ENCODE measurements around the gene DHRS7B. TPM values are rescaled to one million over a fixed set of nuclear protein-coding genes. Genes with fewer than 3 reads are reported as not detected.
A peak's percentile ranks its signal among the peaks of the same experiment; 100 is the strongest.
"Not testable (repeated sequence)": the region's sequence is repeated elsewhere in the genome, so short reads cannot be mapped to it uniquely, and the experiment has no call there.

Gene DHRS7B
- total RNA-seq, 8 experiments from 2014 or later = 8.3 to 49.4 (median 18.3) TPM

DNA sequence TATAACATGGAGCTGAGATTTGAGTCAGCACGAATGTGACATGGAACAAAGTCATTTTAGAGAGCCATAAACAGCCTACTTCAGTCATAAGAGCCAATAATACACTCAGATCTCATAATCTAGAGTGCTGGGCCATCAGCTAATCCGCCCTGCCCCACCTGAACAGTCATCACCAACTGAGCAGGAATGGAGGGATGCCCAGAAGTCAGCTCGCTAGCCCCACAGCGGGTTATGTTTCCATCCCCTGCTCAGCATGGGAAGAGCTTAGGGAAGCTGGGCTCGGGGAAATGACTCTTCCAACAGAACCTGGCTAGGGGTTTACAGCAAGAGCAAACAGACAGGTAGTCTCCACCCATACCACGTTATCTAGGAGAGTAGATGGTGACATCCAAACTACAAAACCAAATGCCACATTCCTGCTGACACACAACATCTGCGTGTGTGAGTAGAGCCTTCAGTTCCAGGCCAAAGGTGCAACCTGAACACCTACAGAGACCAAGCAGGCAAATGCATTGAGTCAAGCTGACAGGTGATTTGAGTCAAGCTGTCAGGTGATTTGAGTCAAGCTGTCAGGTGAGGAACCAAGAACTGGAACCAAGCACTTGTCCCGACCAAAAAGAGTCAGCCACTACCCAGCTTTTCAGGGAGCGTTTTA lies 85.2 kb downstream of the DHRS7B start:
- 58 to 100% (median 90%) methylated on average over 2 to 9 of the region's 9 CpGs; no CpG with 5 or more reads in 3 of the 10 experiments for WGBS, 10 experiments
- ATAC-seq (replicated peaks in 6 of 8) = no peak
- Histone ChIP-seq H3K4me1 (replicated peaks in 1 of 2) (peaks cover 14 to 22% of the 10 kb centered on the region in 2 donors), H3K4me3 (peak overlapping the region in 1 of 5 donors; percentile 92), H3K27ac (no peak overlapping the region)
- in situ Hi-C loops (cut with MboI; ENCODE audit: low pct_unique_long_range_greater_than_20kb in 2 of 9, low sequenced_read_pairs in 9 of 9, unreplicated experiment in 9 of 9) = no loop called here

DNA sequence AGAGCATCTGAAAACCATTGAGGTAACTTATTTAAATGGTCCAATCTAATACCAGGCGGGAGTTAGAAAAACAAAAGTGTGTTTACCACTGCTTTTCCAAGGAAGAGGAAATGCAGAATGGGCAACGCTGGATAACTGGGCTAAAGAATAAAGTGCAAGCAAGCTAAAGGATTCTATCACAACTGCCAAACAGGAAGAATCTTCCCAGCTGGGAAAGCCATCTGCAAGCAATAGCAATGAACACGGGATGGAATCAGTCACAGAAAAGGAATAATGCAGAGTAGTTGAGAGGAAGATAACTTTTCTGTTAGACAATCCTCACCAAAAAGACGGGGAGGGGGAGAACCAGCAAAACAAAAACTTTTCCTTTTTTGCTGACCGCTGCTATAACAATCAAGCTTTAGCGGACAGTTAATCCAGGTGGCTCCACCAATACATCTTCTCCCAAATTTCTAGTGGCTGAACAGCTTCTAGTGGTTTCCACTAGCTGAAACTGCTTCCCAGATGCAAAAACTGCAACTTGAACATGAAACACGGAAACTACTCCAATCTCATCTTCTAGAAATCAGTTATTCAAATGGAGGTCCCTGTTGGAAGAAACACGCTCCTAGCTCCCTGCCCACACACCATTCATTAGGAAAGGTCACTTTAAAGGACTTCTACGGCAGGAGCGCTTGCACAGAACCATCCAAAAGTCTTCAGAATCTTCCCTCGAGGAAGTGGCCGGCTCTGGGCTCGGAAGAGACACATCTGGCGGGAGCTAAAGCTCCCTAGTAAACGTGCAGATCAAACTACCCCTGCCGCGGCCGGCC lies 86.3 kb downstream of the DHRS7B start:
- WGBS, 10 experiments = 3 to 24% (median 8%) methylated on average over 3 to 11 of the region's 18 CpGs; no CpG with 5 or more reads in 1 of the 10 experiments
- H3K4me1 ChIP-seq (replicated peaks in 1 of 2) = peaks cover 14 to 22% of the 10 kb centered on the region in 2 donors
- in situ Hi-C loops (cut with MboI; ENCODE audit: low pct_unique_long_range_greater_than_20kb in 2 of 9, low sequenced_read_pairs in 9 of 9, unreplicated experiment in 9 of 9) = no loop called here
- peak overlapping the region; percentile 97 to 99 for H3K27ac ChIP-seq
- peak overlapping the region; percentile 82 to 99 (median 94) for H3K4me3 ChIP-seq
- ATAC-seq (replicated peaks in 6 of 8) = no peak

DNA sequence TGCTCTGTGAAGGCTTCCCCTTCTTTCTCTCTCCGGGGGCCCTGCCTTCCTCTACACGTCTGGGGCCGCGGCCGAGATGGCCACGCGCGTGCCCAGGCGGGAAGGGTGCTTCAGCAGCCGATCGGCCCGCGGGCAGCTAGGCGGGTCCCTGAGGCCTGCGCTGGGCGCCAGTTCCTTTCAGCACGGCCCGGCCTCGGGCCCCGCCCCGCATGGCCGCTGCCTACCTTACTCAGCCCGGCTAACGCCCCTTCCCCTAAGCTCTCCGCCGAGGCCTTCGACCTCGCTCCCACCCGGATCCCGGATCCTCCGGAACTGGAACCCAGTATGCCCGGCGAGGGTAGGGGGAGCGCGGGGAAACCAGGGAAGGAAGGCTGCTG lies 86.9 kb downstream of the DHRS7B start:
- Histone ChIP-seq H3K27ac (peak overlapping the region; percentile 97 to 99), H3K4me3 (peak overlapping the region; percentile 82 to 99 (median 94)), H3K4me1 (replicated peaks in 1 of 2) (peaks cover 14 to 22% of the 10 kb centered on the region in 2 donors)
- 0% methylated on average over 1 to 5 of the region's 35 CpGs; no CpG with 5 or more reads in 8 of the 10 experiments for WGBS, 10 experiments
- in situ Hi-C loops (cut with MboI; ENCODE audit: low pct_unique_long_range_greater_than_20kb in 2 of 9, low sequenced_read_pairs in 9 of 9, unreplicated experiment in 9 of 9) = no loop called here
- ATAC-seq (replicated peaks in 6 of 8) = peak; percentile 10 to 38 (median 22)

DNA sequence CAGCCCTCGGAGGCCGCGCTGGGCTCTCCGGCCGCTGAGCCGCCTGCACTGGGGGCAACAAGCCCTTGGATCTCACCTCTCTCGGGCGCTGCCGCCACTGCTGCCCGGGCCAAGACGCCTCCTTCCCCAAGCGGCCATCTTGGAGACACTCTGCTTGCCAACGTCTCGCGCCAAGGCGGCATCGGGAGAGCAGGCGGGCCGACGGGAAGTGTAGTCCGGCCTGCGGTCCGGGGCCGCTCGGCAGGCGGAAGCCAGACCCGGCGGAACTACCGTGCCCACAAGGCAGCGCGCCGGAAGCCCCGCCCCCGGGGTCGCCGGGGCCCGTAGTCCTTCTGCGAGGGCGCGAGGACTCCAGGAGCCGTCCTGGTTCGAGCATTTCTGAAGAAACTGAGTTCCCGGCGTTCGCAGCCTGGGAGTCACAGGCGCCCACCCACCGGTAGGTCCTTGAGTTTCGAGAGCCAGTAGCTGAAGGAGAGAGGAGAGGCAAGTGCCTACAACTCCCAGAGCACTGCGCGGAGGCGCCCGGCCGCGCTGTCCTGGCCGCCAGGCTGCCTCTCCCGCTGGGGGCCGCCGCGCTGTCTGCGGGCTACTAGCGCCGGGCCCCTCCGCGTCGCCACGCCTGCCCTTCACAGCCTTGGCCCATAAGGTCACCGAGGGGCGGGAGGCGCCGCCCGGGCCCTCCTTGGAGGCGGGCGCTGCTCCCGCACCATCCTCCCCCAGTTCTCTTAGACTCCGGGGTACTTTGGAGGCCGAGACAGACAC lies 87.4 kb downstream of the DHRS7B start, which contains the start of gene TMEM11:
Gene TMEM11, minus strand, starts transcription at position 147 of the 762 bp plus-strand sequence. Its CDS starts 9 bp downstream, at position 138.
- peak; percentile 80 to 94 (median 90) for ATAC-seq (replicated peaks in 6 of 8)
- in situ Hi-C loops (cut with MboI; ENCODE audit: low pct_unique_long_range_greater_than_20kb in 2 of 9, low sequenced_read_pairs in 9 of 9, unreplicated experiment in 9 of 9) = no loop called here
- peaks cover 14 to 22% of the 10 kb centered on the region in 2 donors for H3K4me1 ChIP-seq (replicated peaks in 1 of 2)
- H3K27ac ChIP-seq = peak within 1 kb of the TSS; percentile 97 to 99
- WGBS, 10 experiments = 0 to 2% (median 0%) methylated on average over 3 to 14 of the region's 76 CpGs; no CpG with 5 or more reads in 4 of the 10 experiments
- peak within 1 kb of the TSS; percentile 82 to 99 (median 94) for H3K4me3 ChIP-seq

DNA sequence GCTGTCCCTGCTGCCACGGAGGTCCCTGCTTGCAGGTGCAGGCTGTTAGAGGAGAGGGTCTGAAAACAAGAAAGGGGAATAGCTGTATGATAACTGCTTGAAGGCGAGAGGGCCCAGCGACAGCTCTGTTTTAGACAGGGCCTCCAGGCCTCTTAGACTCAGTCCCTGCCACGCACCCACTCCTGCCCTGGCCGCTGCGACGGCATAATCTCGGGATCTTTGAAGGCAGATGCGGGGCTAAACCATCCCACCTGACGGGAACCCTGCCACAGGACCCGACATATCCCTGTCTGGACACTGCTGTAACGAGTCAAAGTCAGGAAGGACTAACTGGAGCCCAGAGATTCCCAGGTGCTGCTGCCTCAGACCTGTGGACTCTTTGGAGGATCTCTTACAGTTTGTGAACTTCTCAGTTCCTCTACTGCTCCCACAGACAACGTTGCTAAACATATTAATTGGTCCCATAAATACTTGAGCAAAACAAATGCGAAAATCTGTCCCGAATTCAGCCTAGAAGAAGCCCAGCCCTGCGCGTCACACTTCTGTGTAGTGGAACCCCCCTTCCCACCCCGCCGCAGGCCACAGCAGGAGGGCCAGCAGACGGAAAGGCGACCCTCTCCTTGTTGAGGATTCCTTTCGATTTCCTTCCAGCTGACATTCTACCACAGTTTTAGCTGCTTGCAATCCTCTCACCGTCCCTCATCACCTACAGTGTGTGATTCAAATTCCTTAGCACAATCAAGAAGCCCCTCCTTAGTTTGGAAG lies 88.2 kb downstream of the DHRS7B start:
- peak overlapping the region; percentile 82 to 99 (median 94) for H3K4me3 ChIP-seq
- 0 to 12% (median 5%) methylated on average over 1 to 12 of the region's 23 CpGs; no CpG with 5 or more reads in 2 of the 10 experiments for WGBS, 10 experiments
- in situ Hi-C loops (cut with MboI; ENCODE audit: low pct_unique_long_range_greater_than_20kb in 2 of 9, low sequenced_read_pairs in 9 of 9, unreplicated experiment in 9 of 9) = no loop called here
- H3K27ac ChIP-seq = peak overlapping the region; percentile 97 to 99
- H3K4me1 ChIP-seq (replicated peaks in 1 of 2) = peaks cover 14 to 22% of the 10 kb centered on the region in 2 donors
- peak in 3 of 8 experiments; percentile 1 to 4 (median 1) for ATAC-seq (replicated peaks in 6 of 8)

DNA sequence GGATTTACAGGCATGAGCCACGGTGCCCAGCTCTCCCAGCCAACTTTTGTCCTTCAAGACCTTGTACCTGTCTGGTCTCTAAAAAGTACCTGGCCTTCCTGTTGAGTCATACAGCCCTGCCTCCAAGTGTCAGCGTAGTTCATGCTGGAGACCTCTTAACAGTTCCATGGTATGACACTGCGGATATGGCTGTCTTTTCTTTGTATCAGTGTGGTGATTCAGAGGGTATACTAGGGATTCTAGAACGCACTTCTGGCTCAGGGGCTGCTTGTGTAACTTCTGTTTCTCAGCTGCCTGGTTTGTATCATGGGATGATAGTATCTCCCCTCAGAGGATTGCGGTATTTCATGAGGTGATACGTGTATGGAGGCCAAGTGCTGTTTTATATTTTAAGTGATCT lies 89.2 kb downstream of the DHRS7B start:
- Histone ChIP-seq H3K4me3 (no peak overlapping the region), H3K27ac (no peak overlapping the region), H3K4me1 (replicated peaks in 1 of 2) (peaks cover 14 to 22% of the 10 kb centered on the region in 2 donors)
- in situ Hi-C loops (cut with MboI; ENCODE audit: low pct_unique_long_range_greater_than_20kb in 2 of 9, low sequenced_read_pairs in 9 of 9, unreplicated experiment in 9 of 9) = no loop called here
- no peak for ATAC-seq (replicated peaks in 6 of 8)
- WGBS, 10 experiments = 86 to 100% (median 100%) methylated on average over 2 to 4 of the region's 6 CpGs; no CpG with 5 or more reads in 2 of the 10 experiments

DNA sequence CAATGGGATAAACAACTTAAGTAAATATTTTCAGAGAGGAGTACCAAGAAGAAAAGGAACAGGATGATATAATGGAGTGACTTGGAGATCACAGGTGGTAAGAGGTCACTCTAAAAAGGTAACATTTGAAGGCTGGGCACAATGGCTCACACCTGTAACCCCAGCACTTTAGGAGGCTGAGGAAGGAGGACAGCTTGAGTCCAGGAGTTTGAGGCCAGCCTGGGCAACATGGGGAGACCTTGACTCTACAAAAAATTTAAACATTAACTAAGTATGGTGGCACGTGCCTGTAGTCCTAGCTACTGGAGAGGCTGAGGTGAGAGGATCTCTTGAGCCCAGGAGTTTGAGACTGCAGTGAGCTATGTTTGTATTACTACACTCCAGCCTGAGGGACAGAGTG lies 90.6 kb downstream of the DHRS7B start:
- no peak overlapping the region for H3K27ac ChIP-seq
- in situ Hi-C loops (cut with MboI; ENCODE audit: low pct_unique_long_range_greater_than_20kb in 2 of 9, low sequenced_read_pairs in 9 of 9, unreplicated experiment in 9 of 9) = no loop called here
- ATAC-seq (replicated peaks in 6 of 8) = no peak
- peaks cover 13 to 19% of the 10 kb centered on the region in 2 donors for H3K4me1 ChIP-seq (replicated peaks in 1 of 2)
- no peak overlapping the region for H3K4me3 ChIP-seq
- WGBS, 10 experiments = 50 to 100% (median 60%) methylated on average over 1 of the region's 1 CpG; no CpG with 5 or more reads in 5 of the 10 experiments

DNA sequence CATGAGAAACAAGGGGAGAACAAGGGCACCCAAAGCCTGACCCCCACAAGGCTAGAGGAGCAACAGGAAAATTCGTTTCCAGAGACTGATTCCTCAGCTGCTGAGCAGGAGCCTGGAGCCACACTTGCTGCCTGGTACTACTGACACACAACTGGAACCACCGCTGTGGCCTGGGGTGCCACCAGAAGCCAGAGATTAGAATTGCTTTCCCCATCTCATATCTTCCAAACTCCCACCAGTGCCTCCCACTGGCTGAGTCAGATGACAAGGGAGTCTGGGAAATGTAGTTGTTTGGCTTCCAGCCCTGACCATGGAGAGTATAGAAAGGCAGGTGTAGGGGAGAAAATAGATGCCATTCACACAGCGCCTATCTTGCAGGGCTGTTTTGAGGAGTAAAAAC lies 91.3 kb downstream of the DHRS7B start:
- in situ Hi-C loops (cut with MboI; ENCODE audit: low pct_unique_long_range_greater_than_20kb in 2 of 9, low sequenced_read_pairs in 9 of 9, unreplicated experiment in 9 of 9) = no loop called here
- 50 to 100% (median 75%) methylated on average over 1 to 2 of the region's 3 CpGs; no CpG with 5 or more reads in 1 of the 10 experiments for WGBS, 10 experiments
- H3K4me1 ChIP-seq (replicated peaks in 1 of 2) = peaks cover 6 to 11% of the 10 kb centered on the region in 2 donors
- no peak overlapping the region for H3K4me3 ChIP-seq
- no peak overlapping the region for H3K27ac ChIP-seq
- ATAC-seq (replicated peaks in 6 of 8) = no peak

DNA sequence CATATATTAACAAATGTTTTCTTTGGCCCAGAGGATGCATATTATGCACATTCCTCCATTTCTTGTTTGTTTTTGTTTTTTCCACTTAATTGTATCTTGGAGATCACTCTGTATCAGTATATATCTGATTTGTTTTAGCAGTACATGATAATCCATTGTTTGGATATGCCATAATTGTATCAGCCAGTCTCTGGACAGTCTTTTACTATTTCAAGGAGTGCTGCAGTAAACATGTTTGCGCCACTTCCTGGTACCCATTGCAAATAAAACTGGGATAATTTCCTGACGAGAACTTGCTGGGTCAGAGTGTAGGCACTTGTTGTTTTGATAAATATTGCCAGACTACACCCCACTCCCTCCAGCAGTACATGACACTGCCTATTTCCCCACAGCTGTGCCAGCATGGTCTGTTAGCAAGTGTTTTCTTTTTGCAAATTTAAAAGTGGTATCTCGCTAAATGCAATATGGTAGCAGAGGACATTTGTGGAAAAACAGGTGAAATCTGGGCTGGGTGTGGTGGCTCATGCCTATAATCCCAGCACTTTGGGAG lies 92.1 kb downstream of the DHRS7B start:
- Histone ChIP-seq H3K4me1 (replicated peaks in 1 of 2) (peaks cover 6 to 11% of the 10 kb centered on the region in 2 donors), H3K4me3 (no peak overlapping the region), H3K27ac (no peak overlapping the region)
- ATAC-seq (replicated peaks in 6 of 8) = peak in 2 of 8 experiments; percentile 7 to 17
- 0 to 98% (median 50%) methylated on average over 1 to 3 of the region's 3 CpGs; no CpG with 5 or more reads in 3 of the 10 experiments for whole genome bisulfite sequencing, 10 experiments
- in situ Hi-C loops (cut with MboI; ENCODE audit: low pct_unique_long_range_greater_than_20kb in 2 of 9, low sequenced_read_pairs in 9 of 9, unreplicated experiment in 9 of 9) = no loop called here

DNA sequence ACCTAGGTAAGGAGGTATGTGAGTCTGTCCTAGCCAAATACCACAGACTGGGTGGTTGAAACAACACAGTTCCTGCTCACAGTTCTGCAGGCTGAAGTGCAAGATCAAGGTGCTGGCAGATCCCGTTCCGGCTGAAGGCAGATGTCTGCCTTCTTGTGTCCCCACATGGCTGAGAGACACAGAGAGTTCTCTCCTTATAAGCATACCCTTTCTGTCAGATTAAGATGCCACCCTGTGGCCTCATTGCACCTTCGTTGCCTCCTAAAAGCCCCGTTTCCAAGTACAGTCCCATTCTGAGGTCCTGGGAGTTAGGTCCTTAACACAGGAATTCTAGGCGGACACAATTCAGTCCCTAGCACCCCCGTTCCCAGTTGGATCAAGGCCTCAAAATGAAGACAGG lies 96.3 kb downstream of the DHRS7B start:
- in situ Hi-C loops (cut with MboI; ENCODE audit: low pct_unique_long_range_greater_than_20kb in 2 of 9, low sequenced_read_pairs in 9 of 9, unreplicated experiment in 9 of 9) = no loop called here
- ATAC-seq (replicated peaks in 6 of 8) = no peak
- no peak overlapping the region for H3K4me3 ChIP-seq
- no peak overlapping the region for H3K27ac ChIP-seq
- no peaks in the 10 kb centered on the region for H3K4me1 ChIP-seq (replicated peaks in 1 of 2)
- WGBS, 10 experiments = 52 to 93% (median 90%) methylated on average over 1 to 4 of the region's 6 CpGs; no CpG with 5 or more reads in 5 of the 10 experiments

DNA sequence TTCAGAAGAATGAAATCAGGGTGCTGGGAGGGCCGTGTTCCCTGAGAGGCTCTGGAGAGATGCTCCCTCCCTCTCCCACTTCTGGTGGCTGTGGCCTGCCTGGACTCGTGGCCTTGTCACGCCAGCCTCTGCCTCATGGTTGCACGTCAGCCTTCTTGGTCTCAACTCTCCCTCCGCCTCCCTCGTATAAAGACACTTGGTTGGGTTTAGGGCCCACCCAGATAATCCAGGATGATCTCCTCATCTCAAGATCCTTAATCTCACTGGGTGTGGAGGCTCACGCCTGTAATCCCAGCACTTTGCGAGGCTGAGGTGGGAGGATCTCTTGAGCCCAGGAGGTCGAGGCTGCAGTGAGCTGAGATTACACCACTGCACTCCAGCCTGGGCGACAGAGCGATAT lies 100.5 kb downstream of the DHRS7B start:
- not testable (repeated sequence) for H3K27ac ChIP-seq; ATAC-seq (replicated peaks in 6 of 8); H3K4me3 ChIP-seq; H3K4me1 ChIP-seq (replicated peaks in 1 of 2)
- 17 to 100% (median 89%) methylated on average over 1 to 8 of the region's 11 CpGs; no CpG with 5 or more reads in 2 of the 10 experiments for WGBS, 10 experiments
- in situ Hi-C loops (cut with MboI; ENCODE audit: low pct_unique_long_range_greater_than_20kb in 2 of 9, low sequenced_read_pairs in 9 of 9, unreplicated experiment in 9 of 9) = loop anchor here in 1 of 9 experiments (25.0 kb wide), 1 partner anchor 90 kb away; the partner anchor contains the start of gene DHRS7B

All from motor neuron (in vitro differentiated cells).